ENCODE data around the gene TRIM14.
"Not testable (repeated sequence)": the region's sequence is repeated elsewhere in the genome, so short reads cannot be mapped to it uniquely, and the experiment has no call there.

TRIM14 gene

GRCh38 chr9:98140503-98140902 is 21.5 kb upstream of the TRIM14 start:
- DNase-seq: no peak

DNA sequence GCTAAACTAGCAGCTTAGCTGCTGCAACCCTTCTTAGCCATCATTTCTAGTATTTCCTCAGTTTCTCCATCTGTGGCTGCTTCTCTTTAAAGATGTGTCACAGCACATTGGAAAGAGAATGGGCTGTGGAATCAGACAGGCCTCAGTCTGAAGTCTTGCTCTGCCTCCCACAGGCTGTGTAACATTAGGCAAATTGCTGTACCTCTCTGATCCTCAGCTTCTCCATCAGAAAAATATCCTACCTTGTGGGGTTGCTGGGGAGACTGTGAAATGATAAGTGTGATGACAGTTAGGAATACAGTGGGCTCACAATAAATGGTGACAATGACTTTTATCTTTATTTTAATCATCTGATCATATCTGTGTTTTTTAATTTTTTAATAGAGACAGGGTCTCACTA is 17.5 kb upstream of the TRIM14 start:
- DNase-seq: no peak

DNA sequence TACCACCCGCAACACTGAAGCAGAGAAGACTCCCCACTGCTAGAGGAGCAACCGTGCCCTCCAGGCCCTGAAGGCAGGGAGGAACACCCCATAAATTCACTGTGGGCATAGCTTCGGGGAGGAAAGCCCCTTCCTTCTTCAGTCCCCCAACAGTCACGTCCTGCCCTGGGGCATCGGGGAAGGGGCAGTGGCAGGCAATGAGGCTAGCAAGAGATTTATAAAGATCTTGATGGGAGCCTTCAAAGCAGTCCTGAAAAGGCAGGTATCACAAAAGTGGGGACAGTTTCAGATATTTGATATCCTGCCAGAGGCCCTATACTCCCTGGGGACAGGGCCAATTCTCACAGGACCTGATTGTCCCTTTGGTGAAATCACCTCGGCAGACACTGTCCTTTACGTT is 16.9 kb upstream of the TRIM14 start:
- DNase-seq: no peak

- DNase-seq: no peak
Observed at GRCh38 chr9:98135558-98135934, 16.5 kb upstream of the TRIM14 start.

DNA sequence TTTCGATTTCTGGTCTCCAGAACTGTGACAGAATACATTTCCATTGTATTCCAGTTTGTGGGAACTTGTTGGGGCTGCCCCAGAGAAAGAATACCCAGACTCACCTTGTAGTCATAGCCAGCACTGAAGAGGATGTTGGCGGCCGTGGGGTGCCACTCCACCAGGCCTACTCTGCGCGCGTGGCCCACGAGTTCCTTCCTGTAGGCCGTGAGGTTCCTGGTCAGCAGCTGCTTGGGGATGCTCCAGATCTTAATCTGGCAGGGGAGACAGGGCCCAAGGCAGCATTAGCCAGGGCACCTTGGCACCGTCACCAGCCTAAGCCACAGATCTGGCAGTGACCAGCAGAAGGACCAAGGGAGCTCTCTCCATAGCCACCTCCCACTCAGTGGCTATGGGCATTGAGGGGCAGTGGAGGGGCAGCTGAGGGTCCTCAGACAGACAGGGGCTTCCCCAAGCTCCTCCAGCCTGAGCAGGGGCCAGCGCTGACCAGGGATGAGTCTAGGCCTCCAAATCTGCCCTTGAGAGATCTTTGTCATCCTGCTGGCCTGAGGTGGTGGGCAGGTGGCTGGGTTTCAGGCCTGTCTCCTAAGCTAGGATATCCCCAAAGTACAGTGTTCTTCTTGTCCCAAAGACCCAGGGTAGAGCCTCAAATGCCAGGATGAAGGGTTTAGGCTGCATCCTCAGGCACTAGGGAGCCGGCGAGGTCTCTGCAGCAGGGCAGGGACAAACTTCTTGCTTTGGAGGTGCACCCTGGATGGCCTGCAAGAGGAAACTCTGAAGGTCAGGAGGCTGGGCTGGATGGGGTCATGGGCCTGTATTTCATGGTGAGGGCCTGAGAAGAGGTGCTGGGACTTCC is 15.9 kb upstream of the TRIM14 start:
- DNase-seq: no peak

DNA sequence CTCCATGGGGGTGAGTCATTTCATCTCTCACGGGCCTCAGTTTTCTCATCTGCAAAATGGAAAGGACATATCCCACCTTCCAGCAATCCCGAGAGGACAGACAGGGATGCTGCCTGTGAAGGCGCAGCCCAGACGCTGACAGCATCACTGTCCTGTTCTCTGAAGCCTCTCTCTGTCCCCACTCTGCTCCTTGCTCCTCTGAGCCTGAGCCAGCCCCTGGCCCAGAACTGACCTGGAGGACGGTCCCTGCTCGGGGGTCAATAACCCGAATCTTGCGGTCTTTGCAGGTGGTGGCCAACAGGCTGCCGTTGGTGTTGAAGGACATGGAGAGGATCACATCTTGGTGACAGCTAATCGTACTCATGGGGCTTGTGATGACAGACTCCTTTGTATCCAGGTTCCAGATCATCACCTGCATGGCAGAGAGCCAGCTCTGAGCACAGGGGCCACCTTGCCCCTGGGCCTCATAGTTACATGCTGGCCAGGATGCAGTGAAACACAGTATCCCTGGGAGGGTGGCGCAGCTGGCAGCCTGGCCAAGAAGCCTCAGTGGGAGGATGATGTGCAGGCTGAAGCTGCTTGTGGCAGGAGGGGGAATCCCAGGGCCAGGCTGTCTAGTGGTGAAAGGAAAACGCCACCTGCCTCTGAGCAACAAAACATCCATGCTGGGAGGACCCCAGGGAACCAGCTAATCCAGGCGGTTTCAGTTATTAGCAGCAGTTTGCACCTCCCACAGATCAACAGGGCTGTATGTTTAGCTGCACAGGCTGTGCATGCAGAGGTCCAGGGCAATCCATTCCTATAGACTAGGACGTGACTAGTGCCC is 14.0 kb upstream of the TRIM14 start:
- no peak for DNase-seq

DNA sequence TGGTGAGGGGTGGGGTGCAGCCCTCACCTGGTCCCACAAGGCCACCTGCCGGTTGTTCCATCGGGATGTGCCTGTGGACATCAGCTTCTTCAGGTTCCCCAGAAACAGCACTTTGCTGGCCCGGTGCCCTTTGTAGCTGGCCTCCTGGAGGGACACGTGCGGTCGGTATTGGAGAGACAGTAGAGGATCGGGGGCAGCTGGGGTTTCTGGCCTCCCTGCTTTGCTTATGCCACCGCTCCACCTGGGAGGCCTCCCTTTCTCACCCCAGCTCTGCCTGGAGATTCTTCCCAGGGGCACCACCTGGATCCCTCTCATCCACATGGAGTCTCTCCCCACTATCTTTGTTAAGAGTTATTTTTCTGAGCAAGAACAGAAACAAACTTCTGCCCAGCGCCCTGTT is 13.1 kb upstream of the TRIM14 start:
- no peak for DNase-seq

DNA sequence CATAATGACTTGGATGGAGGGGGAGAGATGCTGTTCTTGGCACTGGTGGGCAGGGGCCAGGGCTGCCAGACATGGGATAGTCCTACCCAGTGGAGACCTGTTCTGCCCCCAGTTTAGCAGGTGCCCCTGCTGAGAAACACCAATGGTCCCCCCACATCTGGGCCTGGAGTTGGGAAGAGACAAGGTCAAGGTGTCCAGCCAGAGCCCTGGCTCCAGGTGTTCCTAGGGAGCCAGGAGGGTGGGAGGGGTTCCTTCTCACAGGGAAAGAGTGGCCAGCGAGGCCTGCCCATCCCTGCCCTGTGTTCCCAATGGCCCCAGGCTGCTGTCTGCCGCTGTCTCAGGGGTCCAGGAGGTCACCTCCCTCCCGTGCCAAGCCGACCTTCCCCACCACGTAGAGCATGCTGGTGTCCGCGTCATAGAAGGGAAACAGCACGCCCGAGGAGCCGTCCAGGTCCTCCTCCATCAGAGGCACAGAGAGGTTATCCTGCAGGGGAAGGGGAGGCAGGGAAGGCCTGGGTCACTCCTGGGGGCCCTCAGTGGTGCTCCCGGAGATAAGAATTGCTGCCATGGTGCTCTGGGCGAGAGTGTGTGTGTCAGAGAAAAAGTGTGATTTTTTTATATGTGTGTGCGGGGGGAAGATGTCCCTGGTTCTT is 11.7 kb upstream of the TRIM14 start:
- no peak for DNase-seq

DNA sequence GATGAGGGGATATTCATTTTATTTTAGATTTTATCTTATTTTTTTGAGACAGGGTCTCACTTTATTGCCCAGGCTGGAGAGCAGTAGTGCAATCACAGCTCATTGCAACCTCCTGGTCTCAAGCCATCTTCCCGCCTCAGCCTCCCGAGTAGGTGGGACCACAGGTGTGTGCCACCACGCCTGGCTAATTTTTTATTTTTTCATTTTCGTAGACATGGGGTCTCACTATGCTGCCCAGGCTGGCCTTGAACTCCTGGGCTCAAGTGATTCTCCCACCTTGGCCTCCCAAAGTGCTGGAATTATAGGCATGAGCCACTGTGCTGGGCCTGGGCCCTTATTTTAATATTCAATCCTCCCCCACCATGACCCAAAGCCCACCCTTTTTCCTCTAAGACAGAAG is 11.0 kb upstream of the TRIM14 start:
- not testable (repeated sequence) for DNase-seq

- DNase-seq: no peak
Observed at GRCh38 chr9:98129451-98129881, 10.4 kb upstream of the TRIM14 start.

DNA sequence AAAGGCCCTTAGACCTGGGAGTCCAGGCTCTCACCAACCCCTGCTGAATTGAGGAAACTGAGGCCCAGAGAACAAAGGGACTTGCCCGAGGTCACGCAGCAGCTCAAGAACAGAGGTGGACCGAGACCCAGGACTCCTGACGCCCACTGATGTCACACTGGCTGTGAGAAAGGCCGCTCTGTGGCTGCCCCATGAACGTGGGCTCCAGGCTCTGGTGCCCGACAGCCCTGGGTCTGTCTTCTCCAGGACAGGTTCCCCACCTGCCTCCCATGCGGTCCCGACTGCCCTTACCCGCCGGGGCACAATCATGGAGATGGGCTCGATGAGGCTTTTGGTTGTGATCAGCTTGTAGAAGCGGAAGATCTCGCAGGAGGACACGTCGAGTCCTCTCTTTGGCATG is 9.3 kb upstream of the TRIM14 start:
- DNase-seq: no peak

DNA sequence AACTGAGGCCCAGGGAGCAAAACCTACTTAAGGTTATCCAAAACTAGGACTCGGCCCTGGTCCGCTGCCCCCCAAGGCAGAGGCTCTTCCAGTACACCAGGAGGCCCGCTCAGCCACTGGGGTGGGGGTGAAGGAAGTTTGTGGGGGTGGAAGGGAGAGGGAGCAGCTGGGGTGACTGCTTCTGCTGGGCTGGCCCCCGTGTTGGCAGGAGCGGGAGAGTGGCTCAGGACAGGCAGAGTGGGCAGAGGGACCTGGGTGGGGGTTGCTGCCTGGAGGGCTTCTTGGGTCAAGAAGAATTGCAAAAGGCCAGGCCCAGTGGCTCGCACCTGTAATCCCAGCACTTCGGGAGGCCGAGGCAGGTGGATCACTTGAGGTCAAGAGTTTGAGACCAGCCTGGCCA is 8.2 kb upstream of the TRIM14 start:
- DNase-seq: no peak

- DNase-seq: no peak
Observed at GRCh38 chr9:98124637-98125426, 5.8 kb upstream of the TRIM14 start.

- not testable (repeated sequence) for DNase-seq
Observed at GRCh38 chr9:98124091-98124490, 5.1 kb upstream of the TRIM14 start.

DNA sequence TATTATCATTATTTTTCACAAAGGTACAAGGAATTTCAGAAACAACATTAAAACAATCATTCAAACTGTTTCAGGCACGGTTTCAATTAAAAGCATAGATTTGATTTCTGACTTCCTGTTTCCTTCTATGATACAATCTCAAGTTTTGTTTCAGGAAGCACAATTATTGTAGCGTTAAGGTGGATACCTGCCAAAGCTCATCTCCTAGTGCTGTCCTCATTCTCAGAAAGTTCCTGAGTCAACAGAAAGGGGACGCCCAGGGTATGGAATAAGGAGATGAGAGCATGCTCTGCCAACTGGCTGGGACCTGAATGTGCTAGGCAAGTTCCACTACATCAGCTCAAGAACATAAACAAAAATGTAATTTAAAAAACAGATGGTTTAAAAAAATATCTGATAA is 2.0 kb upstream of the TRIM14 start:
- DNase-seq: no peak

- no peak for DNase-seq
Observed at GRCh38 chr9:98120476-98120875, 1.5 kb upstream of the TRIM14 start.

GRCh38 chr9:98117984-98118639 is 910 bp downstream of the TRIM14 start:
- no peak for DNase-seq

DNA sequence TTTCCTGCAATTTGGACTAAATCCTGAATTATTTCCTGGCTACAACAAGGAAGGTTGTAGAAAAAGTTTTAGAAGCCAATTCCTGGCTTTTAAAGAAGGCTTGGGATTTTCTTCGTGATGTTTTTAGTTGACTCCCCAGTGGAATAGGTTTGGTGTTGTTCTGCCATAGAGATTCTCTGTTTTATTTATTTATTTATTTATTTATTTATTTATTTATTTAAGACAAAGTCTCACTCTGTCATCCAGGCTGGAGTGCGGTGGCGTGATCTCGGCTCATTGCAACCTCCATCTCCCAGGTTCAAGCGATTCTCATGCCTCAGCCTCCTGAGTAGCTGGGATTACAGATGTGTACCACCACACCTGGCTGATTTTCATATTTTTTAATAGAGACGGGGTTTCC is 1.9 kb downstream of the TRIM14 start:
- DNase-seq: not testable (repeated sequence)

GRCh38 chr9:98109052-98109451 is 10.0 kb downstream of the TRIM14 start:
- no peak for DNase-seq

- DNase-seq: no peak
Observed at GRCh38 chr9:98108531-98109031, 10.4 kb downstream of the TRIM14 start.

DNA sequence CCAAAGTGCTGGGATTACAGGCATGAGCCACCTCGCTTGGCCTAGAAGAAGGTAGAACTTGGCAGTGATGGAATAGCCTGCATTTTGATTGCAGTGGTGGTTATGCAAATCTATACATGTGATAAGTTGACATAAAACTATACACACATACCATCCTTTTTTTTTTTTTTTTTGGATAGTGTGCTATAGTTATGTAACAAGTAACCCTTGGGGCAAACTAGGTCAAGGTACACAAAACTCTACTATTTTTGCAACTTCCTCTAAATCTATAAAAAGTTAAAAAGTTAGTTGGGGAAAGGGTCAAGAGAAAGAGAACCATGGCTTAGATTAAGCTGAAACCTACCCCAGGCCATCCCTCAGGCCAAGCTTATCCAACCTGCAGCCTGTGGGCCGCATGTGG is 11.1 kb downstream of the TRIM14 start:
- DNase-seq: no peak

DNA sequence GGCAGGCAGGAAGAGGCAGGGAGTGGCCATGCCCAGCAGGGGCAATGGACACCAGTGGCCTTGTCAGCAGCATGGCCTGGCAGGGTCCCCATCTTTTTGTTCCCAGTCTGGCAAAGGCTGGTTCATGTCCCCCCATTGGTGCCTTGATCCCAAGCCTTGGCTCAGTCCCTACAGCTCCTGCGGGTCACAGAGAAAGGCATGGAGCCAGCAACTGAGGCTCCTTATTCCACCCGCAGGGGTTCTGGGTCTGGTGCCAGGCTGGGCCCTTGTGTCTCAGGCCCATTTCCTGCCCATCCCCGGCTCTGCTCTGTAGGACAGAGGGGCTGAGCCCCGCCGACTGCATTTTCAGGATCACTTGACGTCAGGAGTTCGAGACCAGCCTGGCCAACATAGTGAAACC is 14.0 kb downstream of the TRIM14 start:
- DNase-seq: no peak

Data from cerebellar nuclear complex (tissue), 1 donor.